HepG2 (cell line): Measurements from ENCODE around the gene HSPA1A. TPM values are rescaled to one million over a fixed set of nuclear protein-coding genes. Genes with fewer than 3 reads are reported as not detected.

Experiments used
- ARNT ChIP-seq: fragments of 450-650 bp; IDR thresholded peaks from 2 replicates; pipeline ENCODE4 v1.6.1; 2017
- CAMTA2 ChIP-seq: sonication (generic); formaldehyde crosslinking; IDR thresholded peaks from 2 replicates; pipeline ENCODE4 v1.4.0; 2020; ENCODE audit warnings: mild to moderate bottlenecking, missing genetic modification reagents, borderline replicate concordance
- CBX1 ChIP-seq: IDR thresholded peaks from one replicate; pipeline ENCODE4 v1.6.1; 2016; ENCODE audit warnings: antibody characterized with exemption, low read depth
- DPF2 ChIP-seq: sonication (generic); formaldehyde crosslinking; IDR thresholded peaks from 2 replicates; pipeline ENCODE4 v1.4.0; 2020; ENCODE audit warnings: mild to moderate bottlenecking, low read depth, missing genetic modification reagents, borderline replicate concordance
- E2F1 ChIP-seq: sonication (generic); formaldehyde crosslinking; IDR thresholded peaks from 2 replicates; pipeline ENCODE4 v1.5.0; 2020; ENCODE audit warnings: missing genetic modification reagents
- E2F2 ChIP-seq: sonication (generic); formaldehyde crosslinking; IDR thresholded peaks from 2 replicates; pipeline ENCODE4 v1.4.0; 2020; ENCODE audit warnings: missing genetic modification reagents, borderline replicate concordance
- EHMT2 ChIP-seq: fragments of 200-600 bp; sonication (generic); IDR thresholded peaks from 2 replicates; pipeline ENCODE4 v1.7.0; 2017; ENCODE audit warnings: antibody characterized with exemption, low read depth, low read length, borderline replicate concordance
- FIP1L1 ChIP-seq: fragments of 200-400 bp; formaldehyde crosslinking; IDR thresholded peaks from 2 replicates; pipeline ENCODE4 v1.6.1; 2018; ENCODE audit warnings: low read depth, mild to moderate bottlenecking, low read length, moderate library complexity, borderline replicate concordance; ENCODE audit not compliant: insufficient read depth
- HDAC1 ChIP-seq: sonication (generic); formaldehyde crosslinking; IDR thresholded peaks from 2 replicates; pipeline ENCODE4 v1.5.1; 2020; ENCODE audit warnings: mild to moderate bottlenecking, missing genetic modification reagents
- JUNB ChIP-seq: sonication (generic); formaldehyde crosslinking; IDR thresholded peaks from 2 replicates; pipeline ENCODE4 v1.8.0; 2022; ENCODE audit warnings: missing genetic modification reagents, mild to moderate bottlenecking, borderline replicate concordance
- KAT7 ChIP-seq: IDR thresholded peaks from 2 replicates; pipeline ENCODE4 v1.6.1; 2018; ENCODE audit warnings: borderline replicate concordance, missing compliant biosample characterization
- MAFF ChIP-seq: IDR thresholded peaks from 2 replicates; pipeline ENCODE4 v1.6.1; 2011; ENCODE audit warnings: low read depth, low read length, improper control_type of control experiment
- RBM39 ChIP-seq: fragments of 200-400 bp; formaldehyde crosslinking; IDR thresholded peaks from one replicate; pipeline ENCODE4 v1.6.1; 2018; ENCODE audit warnings: antibody characterized with exemption, mild to moderate bottlenecking, low read depth, low read length; ENCODE audit not compliant: poor library complexity, severe bottlenecking
- RELA ChIP-seq: sonication (generic); formaldehyde crosslinking; IDR thresholded peaks from 2 replicates; pipeline ENCODE4 v1.4.0; 2020; ENCODE audit warnings: missing genetic modification reagents
- SETDB1 ChIP-seq: sonication (generic); formaldehyde crosslinking; IDR thresholded peaks from 2 replicates; pipeline ENCODE4 v1.5.1; 2020; ENCODE audit warnings: missing genetic modification reagents, mild to moderate bottlenecking, borderline replicate concordance
- ZMAT3 ChIP-seq: sonication (generic); formaldehyde crosslinking; conservative IDR thresholded peaks from 2 replicates; pipeline ENCODE4 v1.7.0; 2021; ENCODE audit warnings: missing genetic modification reagents
- ZNF10 ChIP-seq: sonication (generic); formaldehyde crosslinking; IDR thresholded peaks from 2 replicates; pipeline ENCODE4 v1.4.0; 2020; ENCODE audit warnings: mild to moderate bottlenecking, low read depth, missing genetic modification reagents, borderline replicate concordance
- ZNF142 ChIP-seq: sonication (generic); formaldehyde crosslinking; IDR thresholded peaks from 2 replicates; pipeline ENCODE4 v1.4.0; 2020; ENCODE audit warnings: missing genetic modification reagents
- ZNF382 ChIP-seq: sonication (generic); formaldehyde crosslinking; IDR thresholded peaks from 2 replicates; pipeline ENCODE4 v1.5.0; 2020; ENCODE audit warnings: missing genetic modification reagents, mild to moderate bottlenecking, borderline replicate concordance
- ZNF484 ChIP-seq: sonication (generic); formaldehyde crosslinking; IDR thresholded peaks from 2 replicates; pipeline ENCODE4 v1.5.1; 2020; ENCODE audit warnings: mild to moderate bottlenecking, low read depth, missing genetic modification reagents, borderline replicate concordance
- polyA plus RNA-seq, 8 experiments: library from polyadenylated mRNA; depleted of rRNA in 3 of 8; stranded (reverse) in 7 of 8; unstranded in 1 of 8; fragments of >200 nt; fragmentation: Illumina TruSeq in 4 of 8; extraction: Trizol in 4 of 8; gene quantifications; 2 replicates each; pipeline versions ENCODE4 v1.2.1 to v1.2.3, GENCODE V29; 2011 to 2016; ENCODE audit warnings: low read depth in 4 of 8, missing spikeins in 1 of 8, mixed read lengths in 1 of 8; ENCODE audit not compliant: insufficient read depth in 1 of 8
- total RNA-seq, 5 experiments: library from RNA; depleted of rRNA; stranded (reverse); fragments of >200 nt; fragmentation: Illumina TruSeq; extraction: Trizol; gene quantifications; 2 replicates each; pipeline ENCODE4 v1.2.3, GENCODE V29; 2016; ENCODE audit warnings: low read depth in 1 of 5

Gene HSPA1A
- total and polyA plus RNA-seq, 2 of the 13 experiments (the other 11 are each of a cell fraction or from before 2014, with no cell fraction given), result 44.5 to 85.0 TPM

GRCh38 chr6:31765910-31766794 is 49.2 kb upstream of the HSPA1A start (continued):
- TF ChIP-seq CAMTA2 (CRISPR knock-in tag) (peak; percentile 81; the same call in 1 of the 2 replicates), ZNF142 (CRISPR knock-in tag) (0 out of 2 replicates have a peak, but pooled peaks have one; percentile 50), MAFF (no peak), CBX1 (no peak), JUNB (CRISPR knock-in tag) (no peak), EHMT2 (no peak), RELA (CRISPR knock-in tag) (no peak; the same call in 1 of the 2 replicates), DPF2 (no peak), ZNF10 (CRISPR knock-in tag) (no peak), ZMAT3 (CRISPR knock-in tag) (no peak), ARNT (no peak), KAT7 (no peak), E2F1 (no peak), SETDB1 (CRISPR knock-in tag) (no peak), E2F2 (CRISPR knock-in tag) (no peak), ZNF484 (CRISPR knock-in tag) (no peak), FIP1L1 (no peak), RBM39 (no peak), HDAC1 (no peak), ZNF382 (no peak)
